ENCODE data around the gene GRAMD4.

The GRAMD4 gene

GRCh38 chr22:46656856-46657654, 36.9 kb downstream of the GRAMD4 start:
- no peak for TF ChIP-seq CTCF (IDR thresholded peaks at IDR 0.05; ENCODE audit: borderline replicate concordance, insufficient read depth, low read depth, low read length)
- H3K4me3 ChIP-seq (ENCODE audit: low read depth, low read length): no peak overlapping the region

DNA sequence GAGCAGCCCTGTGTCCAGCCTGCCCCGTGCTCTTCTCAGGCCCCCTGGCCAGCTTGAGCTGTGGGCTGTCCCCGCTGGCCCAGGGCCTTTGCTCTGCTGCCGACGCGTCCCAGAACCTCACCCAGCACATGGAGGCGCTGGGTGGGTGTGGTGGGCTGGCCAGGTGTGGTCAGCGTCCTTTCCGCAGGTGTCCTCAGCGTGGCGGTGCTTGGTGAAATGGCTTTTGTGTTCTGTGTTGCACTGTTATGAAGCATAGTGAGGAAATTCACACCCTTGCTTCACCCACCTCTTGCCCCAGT, 37.4 kb downstream of the GRAMD4 start:
- TF ChIP-seq CTCF (IDR thresholded peaks at IDR 0.05; ENCODE audit: borderline replicate concordance, insufficient read depth, low read depth, low read length): no peak
- no peak overlapping the region for H3K4me3 ChIP-seq (ENCODE audit: low read depth, low read length)

- no peak for TF ChIP-seq CTCF (IDR thresholded peaks at IDR 0.05; ENCODE audit: borderline replicate concordance, insufficient read depth, low read depth, low read length)
- H3K4me3 ChIP-seq (ENCODE audit: low read depth, low read length): no peak overlapping the region
Measured at GRCh38 chr22:46657996-46658947, 38.1 kb downstream of the GRAMD4 start.

DNA sequence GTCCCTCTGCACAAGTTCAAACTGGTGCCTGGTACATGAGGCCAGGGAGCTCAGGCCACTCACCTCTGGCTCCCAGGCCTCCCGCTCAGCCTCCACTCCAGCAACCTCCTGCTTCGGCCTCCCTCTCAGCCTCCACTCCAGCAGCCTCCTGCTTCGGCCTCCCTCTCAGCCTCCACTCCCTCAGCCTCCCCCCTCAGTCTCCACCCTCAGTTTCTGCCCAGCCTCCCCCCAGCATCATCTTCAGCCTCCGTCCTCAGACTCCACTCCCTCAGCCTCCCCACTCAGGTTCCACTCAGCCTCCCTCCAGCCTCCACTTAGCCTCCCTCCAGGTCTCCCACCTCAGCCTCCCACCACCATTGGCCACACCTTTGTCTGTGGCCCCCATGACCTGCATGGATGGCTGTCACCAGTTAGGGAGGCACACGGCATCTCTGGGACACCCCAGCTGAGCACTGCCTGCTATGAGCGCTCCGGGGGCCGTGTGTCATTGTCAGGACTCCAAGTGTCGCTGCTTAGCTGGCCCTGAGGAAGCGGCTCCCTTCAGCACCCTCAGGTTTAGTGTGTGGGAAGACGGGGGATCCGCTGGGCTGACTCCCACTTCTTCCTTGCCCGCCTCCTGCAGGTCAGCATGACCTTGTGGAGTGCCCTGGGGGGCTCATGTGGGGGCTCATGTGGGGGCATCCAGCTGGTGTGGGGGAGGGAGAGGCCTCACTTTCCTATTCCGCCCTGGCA, 39.0 kb downstream of the GRAMD4 start:
- no peak overlapping the region for H3K4me3 ChIP-seq (ENCODE audit: low read depth, low read length)
- no peak for TF ChIP-seq CTCF (IDR thresholded peaks at IDR 0.05; ENCODE audit: borderline replicate concordance, insufficient read depth, low read depth, low read length)

- no peak for TF ChIP-seq CTCF (IDR thresholded peaks at IDR 0.05; ENCODE audit: borderline replicate concordance, insufficient read depth, low read depth, low read length)
- no peak overlapping the region for H3K4me3 ChIP-seq (ENCODE audit: low read depth, low read length)
Measured at GRCh38 chr22:46659791-46660186, 39.6 kb downstream of the GRAMD4 start.

GRCh38 chr22:46660604-46661201, 40.5 kb downstream of the GRAMD4 start:
- no peak for TF ChIP-seq CTCF (IDR thresholded peaks at IDR 0.05; ENCODE audit: borderline replicate concordance, insufficient read depth, low read depth, low read length)
- H3K4me3 ChIP-seq (ENCODE audit: low read depth, low read length): no peak overlapping the region

Measured in GM12875 (cell line).